Esophagus squamous epithelium (tissue), 5 donors: ENCODE data around the gene MAP3K21. TPM values are rescaled to one million over a fixed set of nuclear protein-coding genes. Genes with fewer than 3 reads are reported as not detected.

Experiments used
- DNase-seq: peaks from one replicate; lab custom pipeline; 2025; lab: John Stamatoyannopoulos, UW
- H3K27ac ChIP-seq, 4 donors: fragments of 200-600 bp; sonication (generic); one replicate each; pipeline ENCODE4 v1.5.1; 2016 to 2019; ENCODE audit warnings: mild to moderate bottlenecking in 1 of 4
- H3K27me3 ChIP-seq, 4 donors: fragments of 200-600 bp; sonication (generic); 1 replicate in 3 of 4; 2 replicates in 1 of 4; pipeline versions ENCODE4 v1.5.1 to v1.6.0; 2017 to 2021; ENCODE audit warnings: antibody characterized with exemption in 1 of 4
- H3K36me3 ChIP-seq, 3 donors: fragments of 200-600 bp; sonication (generic); one replicate each; pipeline ENCODE4 v1.5.1; 2016 to 2019
- H3K4me1 ChIP-seq, 3 donors: fragments of 200-600 bp; sonication (generic); one replicate each; pipeline ENCODE4 v1.5.1; 2017 to 2019
- H3K4me3 ChIP-seq, 4 donors: fragments of 200-600 bp; sonication (generic); 1 replicate in 3 of 4; 2 replicates in 1 of 4; pipeline ENCODE4 v1.5.1; 2016 to 2019; ENCODE audit warnings: mild to moderate bottlenecking in 2 of 4, moderate library complexity in 1 of 4
- H3K9me3 ChIP-seq, 3 donors: fragments of 200-600 bp; sonication (generic); one replicate each; pipeline ENCODE4 v1.5.1; 2016 to 2019
- POLR2A ChIP-seq, 4 donors: fragments of 450-650 bp; IDR thresholded peaks; one replicate each; pipeline ENCODE4 v1.6.1; 2017; ENCODE audit warnings: antibody characterized with exemption in 4 of 4, mild to moderate bottlenecking in 4 of 4, moderate library complexity in 3 of 4
- WGBS, 2 donors: methylation state at CpG; one replicate each; pipeline ENCODE4 v1.1.5; 2018; 5-methylcytosine and 5-hydroxymethylcytosine counted together
- intact Hi-C: fragments of 100-400 bp; cut with DNase I; formaldehyde crosslinking; loops from one replicate; pipeline ENCODE4 v1.15.0; 2022
- total RNA-seq, 4 donors: library from RNA; depleted of rRNA; stranded (reverse); fragments of >200 nt; gene quantifications; one replicate each; pipeline ENCODE4 v1.1.0, GENCODE V29; 2016
- TF ChIP-seq, protein P1 (sequence below), 6 experiments: fragments of 450-650 bp in 4 of 6; fragments of 200-600 bp in 2 of 6; sonication (generic) in 2 of 6; IDR thresholded peaks; one replicate each; pipeline ENCODE4 v1.5.1; 2016 to 2019; ENCODE audit warnings: antibody characterized with exemption in 6 of 6, mild to moderate bottlenecking in 4 of 6, moderate library complexity in 4 of 6
- donor health status: DM: yes; HTN: yes; CAD: no.

MAP3K21 gene
- total RNA-seq, 4 donors from 2014 or later, result 2.4 to 8.4 (median 4.8) TPM

DNA sequence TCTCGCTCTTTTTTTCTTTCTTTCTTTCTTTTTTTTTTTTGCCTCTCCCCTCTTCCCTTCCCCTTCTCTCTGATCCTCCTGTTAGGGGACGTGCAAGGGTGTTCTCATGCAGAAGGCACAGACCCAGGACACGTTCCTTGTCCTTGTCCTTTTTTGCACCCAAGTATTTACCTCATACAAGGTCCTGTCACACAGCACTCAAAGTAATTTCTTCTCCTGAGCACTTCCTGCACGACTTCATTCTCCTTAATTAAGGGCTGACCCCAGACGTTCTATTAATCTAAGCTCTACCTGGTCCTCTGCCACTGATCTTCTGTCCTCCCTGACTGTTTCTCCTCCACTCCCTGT, 31.6 kb upstream of the MAP3K21 start:
- no peak for DNase-seq
- WGBS, 2 donors, result 3 to 6% methylated on average over 5 of the region's 5 CpGs
- no peaks in the 10 kb centered on the region for H3K9me3 ChIP-seq
- TF ChIP-seq POLR2A (IDR thresholded peaks at IDR 0.05), result no peak
- TF ChIP-seq, protein P1, sequence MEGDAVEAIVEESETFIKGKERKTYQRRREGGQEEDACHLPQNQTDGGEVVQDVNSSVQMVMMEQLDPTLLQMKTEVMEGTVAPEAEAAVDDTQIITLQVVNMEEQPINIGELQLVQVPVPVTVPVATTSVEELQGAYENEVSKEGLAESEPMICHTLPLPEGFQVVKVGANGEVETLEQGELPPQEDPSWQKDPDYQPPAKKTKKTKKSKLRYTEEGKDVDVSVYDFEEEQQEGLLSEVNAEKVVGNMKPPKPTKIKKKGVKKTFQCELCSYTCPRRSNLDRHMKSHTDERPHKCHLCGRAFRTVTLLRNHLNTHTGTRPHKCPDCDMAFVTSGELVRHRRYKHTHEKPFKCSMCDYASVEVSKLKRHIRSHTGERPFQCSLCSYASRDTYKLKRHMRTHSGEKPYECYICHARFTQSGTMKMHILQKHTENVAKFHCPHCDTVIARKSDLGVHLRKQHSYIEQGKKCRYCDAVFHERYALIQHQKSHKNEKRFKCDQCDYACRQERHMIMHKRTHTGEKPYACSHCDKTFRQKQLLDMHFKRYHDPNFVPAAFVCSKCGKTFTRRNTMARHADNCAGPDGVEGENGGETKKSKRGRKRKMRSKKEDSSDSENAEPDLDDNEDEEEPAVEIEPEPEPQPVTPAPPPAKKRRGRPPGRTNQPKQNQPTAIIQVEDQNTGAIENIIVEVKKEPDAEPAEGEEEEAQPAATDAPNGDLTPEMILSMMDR (IDR thresholded peaks at IDR 0.05), result no peak
- peaks cover 0 to 25% (median 0%) of the 10 kb centered on the region in 4 donors for H3K27me3 ChIP-seq
- H3K36me3 ChIP-seq, result no peaks in the 10 kb centered on the region
- H3K27ac ChIP-seq, result peak overlapping the region in 1 of 4 donors; percentile 51
- peak overlapping the region in 3 of 4 donors; percentile 62 to 76 (median 70) for H3K4me3 ChIP-seq
- peaks cover 0 to 23% (median 4%) of the 10 kb centered on the region in 3 donors for H3K4me1 ChIP-seq
- intact Hi-C loops, result no loop called here

DNA sequence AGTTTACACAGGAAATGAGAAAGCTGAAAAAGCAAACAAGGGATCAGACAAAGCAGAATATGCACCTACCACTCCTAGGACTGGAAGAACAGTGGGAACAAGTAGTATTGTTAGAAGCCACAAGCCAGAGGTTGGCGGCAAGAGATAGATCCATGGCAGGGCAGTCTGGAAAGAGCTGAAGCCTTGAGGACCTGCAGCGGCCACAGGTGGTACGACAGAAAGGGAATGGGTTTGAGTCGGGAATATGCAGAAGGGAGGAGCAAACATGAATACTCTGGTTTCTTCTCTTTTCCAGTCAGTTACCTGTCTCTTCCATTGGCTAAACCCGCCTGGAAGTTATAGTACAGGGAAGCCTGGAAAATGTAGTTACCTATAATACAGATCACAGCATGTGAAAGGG, 28.1 kb upstream of the MAP3K21 start:
- TF ChIP-seq POLR2A (IDR thresholded peaks at IDR 0.05), result no peak
- TF ChIP-seq, protein P1 (IDR thresholded peaks at IDR 0.05), result no peak
- no peak overlapping the region for H3K27ac ChIP-seq
- H3K27me3 ChIP-seq, result peaks cover 0 to 25% (median 0%) of the 10 kb centered on the region in 4 donors
- no peak overlapping the region for H3K4me3 ChIP-seq
- no peaks in the 10 kb centered on the region for H3K36me3 ChIP-seq
- intact Hi-C loops, result no loop called here
- DNase-seq, result no peak
- peaks cover 0 to 5% (median 0%) of the 10 kb centered on the region in 3 donors for H3K9me3 ChIP-seq
- peaks cover 0 to 16% (median 4%) of the 10 kb centered on the region in 3 donors for H3K4me1 ChIP-seq
- WGBS, 2 donors, result 86 to 87% methylated on average over 5 of the region's 5 CpGs

DNA sequence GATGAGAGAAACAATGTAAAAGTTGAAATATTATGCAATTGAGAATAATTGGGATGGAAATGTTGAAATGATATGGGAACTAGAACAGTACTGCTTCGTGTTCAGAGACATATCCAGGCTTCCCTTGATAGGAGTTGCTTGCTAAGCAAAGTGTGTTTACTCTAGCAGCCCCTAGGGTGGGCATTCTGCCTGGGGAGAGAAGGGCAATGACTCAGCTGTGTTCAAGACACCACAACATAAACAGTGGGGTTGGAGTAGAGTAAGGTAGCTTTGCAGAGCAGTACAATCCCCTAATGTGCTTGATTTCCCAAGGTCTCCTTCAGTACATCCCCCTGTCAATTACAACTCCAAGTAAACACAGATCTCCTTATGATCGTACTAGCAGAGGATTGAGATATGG, 27.2 kb upstream of the MAP3K21 start:
- H3K27ac ChIP-seq, result no peak overlapping the region
- no peak overlapping the region for H3K4me3 ChIP-seq
- intact Hi-C loops, result no loop called here
- H3K27me3 ChIP-seq, result peaks cover 0 to 26% (median 0%) of the 10 kb centered on the region in 4 donors
- 47 to 69% methylated on average over 1 to 2 of the region's 2 CpGs for WGBS, 2 donors
- TF ChIP-seq, protein P1 (IDR thresholded peaks at IDR 0.05), result no peak
- peaks cover 0 to 5% (median 0%) of the 10 kb centered on the region in 3 donors for H3K9me3 ChIP-seq
- no peak for DNase-seq
- H3K4me1 ChIP-seq, result peaks cover 0 to 7% (median 0%) of the 10 kb centered on the region in 3 donors
- H3K36me3 ChIP-seq, result no peaks in the 10 kb centered on the region

DNA sequence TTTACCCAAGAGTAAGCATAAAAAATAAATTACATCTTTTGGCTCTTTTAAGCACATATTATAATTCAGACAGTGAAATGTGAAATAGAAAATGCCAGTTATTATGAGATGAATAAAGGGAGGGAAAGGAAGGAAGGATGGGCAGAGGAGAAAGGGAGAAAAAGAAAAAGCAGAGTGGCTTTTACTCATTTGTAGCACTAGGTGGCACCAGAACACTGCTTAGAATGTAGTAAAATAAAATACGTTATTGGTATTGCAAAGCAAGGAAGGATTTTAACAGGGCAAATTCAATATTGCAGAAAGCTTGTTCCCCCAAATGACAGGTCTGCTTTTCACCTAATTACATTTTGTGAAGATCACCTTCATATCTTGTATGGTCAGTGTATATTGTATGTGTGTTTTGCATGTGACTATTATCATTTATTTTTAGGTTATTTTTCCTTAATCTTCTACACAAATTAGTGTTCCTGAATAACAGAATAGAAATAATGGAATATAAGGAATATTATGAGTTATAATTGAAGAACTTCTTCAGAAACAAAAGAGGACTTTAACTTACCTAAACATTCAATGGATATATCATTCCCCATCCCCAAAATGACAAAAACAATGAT, 22.9 kb upstream of the MAP3K21 start:
- intact Hi-C loops, result no loop called here
- Histone ChIP-seq H3K27me3 (peaks cover 0 to 21% (median 0%) of the 10 kb centered on the region in 4 donors), H3K27ac (no peak overlapping the region), H3K9me3 (peaks cover 0 to 5% (median 0%) of the 10 kb centered on the region in 3 donors), H3K4me1 (no peaks in the 10 kb centered on the region), H3K4me3 (no peak overlapping the region), H3K36me3 (no peaks in the 10 kb centered on the region)
- no peak for DNase-seq
- WGBS, 2 donors, result 0 to 3% methylated on average over 1 of the region's 1 CpG
- TF ChIP-seq, protein P1 (IDR thresholded peaks at IDR 0.05), result peak; percentile 24 to 77 (median 62)
- TF ChIP-seq POLR2A (IDR thresholded peaks at IDR 0.05), result no peak

DNA sequence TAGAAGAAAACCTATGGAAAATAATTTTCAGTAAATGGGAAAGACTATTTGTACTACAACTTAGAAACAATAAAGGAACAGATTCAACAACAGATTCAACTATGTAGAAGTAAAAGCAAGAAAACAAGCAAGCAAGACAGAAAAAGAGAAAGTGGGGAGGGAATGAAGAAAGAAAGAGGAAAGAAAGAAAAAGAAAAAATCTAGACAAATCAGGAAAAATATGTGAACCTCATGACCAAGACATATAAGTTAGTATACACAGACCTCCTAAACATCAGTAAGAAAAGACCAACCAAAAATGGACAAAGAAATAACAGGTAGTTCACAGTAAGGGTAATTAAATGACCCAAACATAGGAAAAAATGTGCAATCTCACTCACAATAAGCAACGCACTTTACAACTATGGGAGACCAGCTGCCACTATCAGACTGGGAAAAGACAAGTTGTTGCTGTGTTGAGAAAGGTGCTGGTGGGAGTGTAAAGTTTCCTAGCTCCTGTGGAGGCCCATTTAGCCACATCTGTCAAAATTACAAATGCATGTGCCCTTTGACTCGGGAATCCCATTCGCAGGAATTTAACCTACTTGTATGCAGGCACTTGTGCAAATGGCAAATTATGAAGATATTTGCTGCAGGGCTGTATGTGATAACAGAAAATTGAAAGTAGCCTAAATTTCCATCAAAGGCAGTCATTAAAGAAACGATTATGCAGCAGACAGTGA, 13.9 kb upstream of the MAP3K21 start:
- Histone ChIP-seq H3K4me3 (no peak overlapping the region), H3K4me1 (no peaks in the 10 kb centered on the region), H3K9me3 (no peaks in the 10 kb centered on the region), H3K27me3 (peaks cover 0 to 6% (median 0%) of the 10 kb centered on the region in 4 donors), H3K27ac (no peak overlapping the region), H3K36me3 (no peaks in the 10 kb centered on the region)
- intact Hi-C loops, result no loop called here
- TF ChIP-seq, protein P1 (IDR thresholded peaks at IDR 0.05), result no peak
- no peak for TF ChIP-seq POLR2A (IDR thresholded peaks at IDR 0.05)
- no peak for DNase-seq
- 74 to 79% methylated on average over 4 of the region's 4 CpGs for WGBS, 2 donors
